NCI-H510A (cell line): ENCODE results near the gene GALNTL6.
A peak's percentile ranks its signal among the peaks of the same experiment; 100 is the strongest.

Source experiments
- DNase-seq: peaks from one replicate; lab custom pipeline; 2025; lab: John Stamatoyannopoulos, UW

GALNTL6 gene

DNA sequence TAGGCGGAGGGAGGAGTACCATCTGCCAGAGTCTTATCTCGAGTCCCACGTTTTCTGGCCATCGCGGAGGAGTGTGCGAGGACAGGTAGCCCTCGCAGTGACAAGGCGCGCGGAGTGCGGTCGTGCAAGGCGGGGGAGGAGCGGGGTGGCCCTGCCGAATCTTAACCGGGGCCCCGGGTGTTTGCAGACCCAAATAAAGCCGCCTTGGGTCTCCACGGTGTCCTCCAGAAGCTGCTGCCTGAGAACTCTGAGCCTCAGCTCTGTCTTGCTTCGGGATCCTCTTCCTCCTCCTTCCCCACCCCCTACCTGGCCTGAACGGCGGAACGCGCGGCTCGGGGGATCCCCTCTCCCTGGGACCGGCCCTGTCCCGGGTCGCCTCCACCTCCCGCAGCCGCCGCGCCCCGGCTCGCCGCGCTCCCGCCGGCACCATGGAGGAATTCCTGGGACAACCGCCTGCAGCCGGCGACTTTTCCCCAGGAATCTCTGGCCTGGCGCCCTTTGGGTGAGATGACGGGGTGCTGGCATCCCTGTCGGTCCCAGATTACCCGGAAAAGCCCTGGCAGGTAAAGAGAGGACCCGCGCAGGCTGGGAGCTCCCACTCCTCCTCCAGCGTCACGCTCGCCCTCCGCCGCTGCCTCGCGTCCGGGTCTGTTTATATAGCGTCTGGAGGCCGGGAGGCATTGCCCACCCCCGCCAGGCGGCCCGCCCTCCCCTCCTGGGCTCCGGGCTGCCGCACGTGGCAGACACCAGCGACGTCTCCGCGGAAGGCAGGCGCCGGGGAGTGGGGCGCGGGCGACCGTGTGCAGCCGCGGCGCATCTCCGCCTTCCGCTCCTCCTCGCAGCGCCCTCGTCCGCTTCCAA, at the start of gene GALNTL6:
Gene GALNTL6 (plus strand): TSS at position 740 of the 861 bp plus-strand sequence.
- DNase-seq = no peak

DNA sequence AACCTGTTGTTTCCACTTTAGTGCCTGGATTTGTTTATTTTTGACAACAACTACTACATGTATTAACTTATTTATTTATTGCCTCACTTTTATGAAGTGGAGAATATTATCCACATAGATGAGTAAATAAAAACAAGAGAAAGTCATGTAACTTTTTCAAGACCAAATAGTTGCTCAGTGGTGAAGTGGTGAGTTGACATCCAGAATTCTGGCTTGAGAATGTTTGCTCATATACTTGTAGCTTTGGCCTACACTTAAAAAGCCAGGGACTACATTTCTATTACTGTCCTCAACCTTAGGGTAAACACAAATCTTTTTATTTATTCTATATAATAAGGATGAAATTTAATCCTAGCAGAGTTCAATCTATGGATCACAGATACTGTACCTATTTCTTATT, 47.7 kb upstream of the GALNTL6 start:
- no peak for DNase-seq

DNA sequence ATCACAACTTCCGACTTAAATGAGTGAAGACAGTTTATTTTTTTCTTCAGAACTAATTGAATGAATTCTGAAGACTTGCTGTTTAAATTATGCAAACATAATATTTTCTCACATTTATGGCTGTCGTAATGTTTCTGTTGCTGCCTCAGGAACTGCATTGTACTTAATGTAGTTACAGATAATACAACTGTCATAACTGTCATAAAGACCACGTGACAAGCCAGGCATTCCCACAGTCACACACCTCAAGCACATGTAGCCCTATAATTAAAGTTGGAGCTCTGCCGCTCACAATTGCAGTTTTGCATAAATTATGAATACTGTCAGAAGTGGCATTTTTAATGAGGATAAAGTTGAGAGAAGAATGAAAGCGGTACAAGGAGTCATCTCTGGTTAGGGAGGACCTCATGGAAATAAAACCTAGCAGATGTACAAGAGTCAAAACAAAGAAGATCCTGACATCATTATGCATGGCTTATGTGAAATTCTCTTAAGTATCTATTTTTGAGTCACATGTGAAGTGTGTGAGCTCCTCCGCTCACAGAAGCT, 38.5 kb upstream of the GALNTL6 start:
- no peak for DNase-seq

DNA sequence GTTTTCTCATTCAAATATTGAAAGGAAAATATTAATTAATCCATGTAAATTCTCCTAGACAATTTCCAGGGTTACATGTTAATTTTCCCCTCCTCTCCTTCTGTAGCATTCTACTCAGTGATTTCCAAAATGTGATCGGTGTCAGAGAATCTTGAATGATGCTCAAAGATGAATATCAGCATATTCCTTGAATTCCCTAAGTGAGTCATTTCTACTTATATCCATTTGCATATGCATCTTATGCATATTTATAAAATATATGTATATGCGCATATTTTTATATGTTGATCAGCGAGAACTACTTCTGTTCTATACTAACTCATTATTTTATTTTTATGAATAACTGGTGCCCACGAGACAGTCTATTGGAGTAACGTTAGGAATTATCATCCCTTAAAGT, 33.9 kb upstream of the GALNTL6 start:
- DNase-seq = no peak

DNA sequence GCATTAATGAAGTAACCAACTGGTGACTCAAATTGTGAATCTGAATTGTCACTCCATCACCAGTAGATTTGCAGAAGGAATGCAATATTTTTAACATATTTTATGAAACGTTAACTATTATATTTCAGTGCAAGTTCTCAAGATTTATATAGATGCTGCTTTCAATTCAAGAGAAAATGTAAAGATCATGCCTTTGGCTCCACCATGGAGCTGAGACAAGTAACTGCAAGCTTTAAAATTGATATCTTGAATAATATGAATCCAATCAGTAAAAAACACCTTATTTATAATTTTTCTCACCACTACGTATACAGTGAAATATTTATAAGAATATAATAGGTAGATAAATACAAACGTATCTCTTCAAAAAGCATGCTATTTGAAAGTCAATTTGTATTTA, 27.8 kb upstream of the GALNTL6 start:
- no peak for DNase-seq

DNA sequence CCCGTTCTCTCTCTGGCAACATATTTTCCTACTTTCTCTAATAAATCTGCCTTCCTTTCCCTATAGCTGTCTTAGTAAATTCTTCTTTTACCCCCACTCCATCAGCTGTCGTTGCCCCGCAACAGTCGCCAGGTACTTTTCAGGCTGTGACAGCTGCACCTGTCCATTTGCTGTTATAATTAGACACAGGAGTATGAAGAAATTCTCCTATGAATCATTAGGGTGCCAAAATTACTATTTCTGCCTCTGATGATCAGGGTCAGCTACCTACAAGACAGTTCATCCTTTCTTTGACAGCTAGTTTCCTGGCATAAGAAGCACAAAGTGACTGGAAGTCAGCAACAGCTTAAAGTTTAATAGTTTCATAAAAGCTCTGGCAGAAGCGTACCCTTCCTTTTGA, 19.5 kb upstream of the GALNTL6 start:
- no peak for DNase-seq

DNA sequence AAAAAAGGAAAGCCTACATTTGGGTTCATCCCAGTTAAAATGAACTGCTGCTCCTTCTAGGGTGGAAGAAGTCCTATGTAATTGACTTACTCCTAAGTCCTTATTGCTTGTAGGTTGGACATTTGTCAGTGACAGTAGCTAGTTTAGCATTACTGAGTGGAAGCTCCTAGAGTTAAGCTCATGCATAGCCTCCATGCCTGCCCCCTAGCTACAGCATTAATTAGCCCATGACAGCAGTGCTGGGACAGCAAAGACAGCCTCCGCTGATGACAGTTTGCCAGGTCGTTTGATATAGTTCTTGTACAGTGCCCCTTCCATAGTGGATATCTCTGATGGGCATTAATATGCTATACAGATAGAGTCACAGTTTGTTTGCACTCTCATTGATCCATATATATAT, 18.7 kb upstream of the GALNTL6 start:
- no peak for DNase-seq

DNA sequence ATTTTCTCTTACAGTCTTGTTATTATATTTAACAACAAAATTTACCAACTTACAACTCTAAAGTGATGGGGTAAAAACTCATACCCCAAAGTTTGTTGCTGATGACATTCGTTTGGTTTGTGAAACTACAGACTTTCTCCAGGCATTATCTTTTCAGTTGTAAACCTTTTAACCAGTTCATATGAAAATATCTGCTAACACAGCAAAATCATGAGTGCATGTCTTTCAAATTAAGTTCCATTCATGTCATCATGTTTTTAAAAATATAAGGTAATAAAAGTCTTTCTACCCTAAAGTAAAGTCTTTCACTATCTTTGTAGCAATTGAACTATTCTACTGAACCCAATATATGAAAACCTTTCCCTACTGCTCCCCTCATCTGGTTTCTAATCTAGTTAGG, 3.4 kb upstream of the GALNTL6 start:
- DNase-seq = no peak

DNA sequence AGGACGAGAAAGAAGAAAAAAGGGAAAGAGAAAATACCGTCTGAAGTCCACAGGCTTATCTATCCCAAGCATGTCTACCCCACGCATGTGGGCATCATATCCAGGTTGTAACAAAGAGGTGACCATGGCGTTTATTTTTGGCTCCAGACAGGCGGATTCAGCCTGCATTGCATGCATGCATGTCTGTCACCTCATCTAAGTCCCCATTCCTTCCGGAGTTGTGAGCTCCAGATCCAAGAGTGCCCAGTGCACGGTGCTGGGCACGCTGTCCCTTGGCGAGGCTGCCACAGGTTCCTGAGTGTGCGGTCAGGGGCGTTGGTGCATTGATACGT, 905 bp upstream of the GALNTL6 start:
- no peak for DNase-seq

DNA sequence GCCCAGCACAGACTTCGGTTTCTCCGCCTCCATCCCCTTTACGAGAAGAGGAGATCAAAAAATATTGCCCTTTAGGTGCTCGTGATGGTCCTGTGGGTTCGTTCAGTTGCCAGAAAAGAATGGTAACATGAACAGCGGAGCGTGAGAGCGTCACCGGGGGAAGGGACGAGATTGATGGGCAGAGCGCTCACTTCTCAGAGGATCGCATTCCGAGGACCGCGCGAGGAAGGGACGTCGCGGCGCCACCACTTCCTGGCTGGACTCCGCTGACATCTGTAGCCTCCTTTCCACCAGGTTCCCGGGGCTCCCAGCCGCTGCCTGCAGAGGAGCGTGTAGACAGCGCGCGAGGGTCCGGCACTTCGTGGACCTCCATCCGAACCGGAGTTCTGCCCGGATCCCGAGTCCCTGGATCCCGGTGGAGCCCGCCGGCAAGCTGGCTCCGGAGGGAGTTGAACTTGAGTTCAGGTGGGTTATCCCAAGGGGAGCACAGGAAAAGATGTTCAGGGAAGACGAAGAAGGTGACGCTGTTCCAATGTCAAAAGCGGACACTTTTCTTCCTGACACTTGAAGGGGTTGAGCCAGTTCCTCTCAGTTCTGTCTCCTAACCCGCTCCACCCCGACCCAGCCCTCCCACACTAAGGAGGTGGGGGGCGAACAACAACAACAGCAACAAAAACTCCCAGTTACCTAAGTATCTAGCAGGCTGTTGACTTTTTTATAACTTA, 484 bp downstream of the GALNTL6 start:
- peak; percentile 4 for DNase-seq

DNA sequence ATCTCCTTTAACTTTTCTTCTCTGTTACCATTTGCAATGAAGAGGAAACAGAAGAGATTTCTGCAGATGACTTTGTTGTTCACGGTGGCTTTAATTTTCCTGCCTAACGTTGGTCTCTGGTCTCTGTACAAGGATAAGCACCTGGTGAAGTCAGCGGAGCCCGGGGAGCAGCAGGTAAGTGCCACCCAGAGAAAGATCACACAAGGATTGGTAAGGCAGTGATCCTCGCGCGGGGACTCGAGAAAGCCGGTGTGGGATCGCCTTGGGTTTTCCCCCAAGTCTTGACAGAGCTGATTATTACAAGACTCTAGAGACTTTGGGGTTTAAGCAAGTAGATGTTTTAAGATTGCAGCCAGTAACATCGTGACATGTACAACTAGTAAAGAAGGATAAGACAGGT, 1.3 kb downstream of the GALNTL6 start:
- DNase-seq = no peak

DNA sequence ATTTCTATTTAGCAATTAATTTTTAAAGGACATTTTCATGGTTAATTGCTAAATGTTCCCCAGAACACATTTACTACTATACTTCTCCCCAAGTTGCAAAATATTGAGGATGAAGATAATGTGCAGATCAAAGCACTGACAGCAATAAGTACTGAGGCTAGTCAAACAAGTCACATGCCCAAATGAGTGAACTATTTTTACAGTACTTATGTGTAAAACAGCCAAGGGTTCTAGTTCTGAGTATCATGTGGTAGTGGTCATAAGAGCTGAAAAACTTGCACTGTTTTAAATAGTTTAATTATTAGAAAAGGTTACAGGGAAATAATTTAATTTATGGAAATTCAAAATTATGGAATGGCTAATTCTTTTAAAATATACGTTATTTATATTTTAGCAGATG, 3.8 kb downstream of the GALNTL6 start:
- no peak for DNase-seq

DNA sequence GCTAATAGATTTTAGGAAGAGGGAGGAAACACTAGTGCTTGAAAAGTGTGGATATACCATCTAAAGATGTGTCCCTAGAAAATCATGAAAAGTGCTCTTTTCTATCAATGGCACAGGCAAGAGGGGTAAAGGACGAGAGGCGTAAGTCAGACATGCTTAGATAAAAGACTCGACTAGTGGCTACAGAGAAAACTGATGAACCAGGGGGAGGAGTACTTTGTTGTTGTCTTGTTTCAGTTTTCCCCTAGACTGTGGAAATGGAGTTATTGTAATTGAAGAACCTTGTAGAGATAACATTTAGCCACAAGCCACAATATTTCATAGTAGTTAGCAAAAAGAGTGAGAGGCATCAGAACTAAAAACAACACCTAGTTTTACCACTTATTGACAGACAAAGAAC, 21.4 kb downstream of the GALNTL6 start:
- no peak for DNase-seq

DNA sequence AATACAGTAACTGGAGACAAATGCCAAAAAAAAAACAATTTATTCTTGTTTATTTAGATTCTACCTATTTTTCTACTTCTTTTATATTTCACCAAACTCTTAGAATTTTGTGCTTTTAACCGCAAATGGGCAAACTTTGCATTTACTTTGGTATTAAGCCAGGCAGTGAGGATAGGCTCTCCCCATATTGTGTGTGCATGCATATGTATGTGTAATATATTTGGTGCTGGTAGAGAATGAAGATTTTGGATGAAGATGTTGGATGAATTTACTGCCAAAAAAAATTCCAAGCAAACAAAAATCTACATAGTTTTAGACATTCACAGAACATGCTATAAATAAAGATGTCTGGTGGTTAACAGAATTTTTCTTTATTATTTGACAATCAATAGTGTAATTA, 30.3 kb downstream of the GALNTL6 start:
- no peak for DNase-seq

DNA sequence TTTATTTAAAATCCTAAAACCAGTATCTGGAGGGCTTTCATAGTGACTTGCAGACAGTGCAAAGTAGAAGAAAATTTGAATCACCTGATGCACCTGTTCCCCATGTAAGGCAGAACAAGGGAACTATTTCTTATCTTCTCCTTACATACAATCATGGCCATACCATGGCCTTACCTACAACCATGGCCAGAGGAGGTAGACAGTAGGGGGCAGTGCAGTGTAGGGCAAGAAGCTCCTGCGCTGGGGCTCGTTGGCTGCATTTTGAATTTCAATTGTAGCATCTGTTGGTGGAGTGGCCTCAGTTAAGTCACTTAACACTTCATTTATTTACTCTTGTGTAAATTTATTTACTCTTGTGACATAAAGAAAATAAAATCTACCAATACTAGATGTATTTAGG, 33.0 kb downstream of the GALNTL6 start:
- no peak for DNase-seq

DNA sequence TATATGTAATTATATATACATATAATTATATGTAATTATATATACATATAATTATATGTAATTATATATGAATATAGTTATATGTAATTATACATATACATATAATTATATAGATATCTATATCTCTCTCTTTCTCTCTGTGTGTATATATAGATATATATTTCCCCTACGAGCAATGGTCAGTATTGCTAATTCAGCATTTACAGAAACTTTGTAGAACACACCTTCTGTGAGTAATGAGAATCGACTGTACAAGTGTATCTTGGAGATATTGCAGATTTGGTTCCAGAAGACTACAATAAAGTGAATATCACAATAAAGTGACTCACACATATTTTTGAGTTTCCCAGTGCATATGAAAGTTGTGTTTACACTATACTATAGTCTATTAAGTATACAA, 33.7 kb downstream of the GALNTL6 start:
- DNase-seq = no peak

DNA sequence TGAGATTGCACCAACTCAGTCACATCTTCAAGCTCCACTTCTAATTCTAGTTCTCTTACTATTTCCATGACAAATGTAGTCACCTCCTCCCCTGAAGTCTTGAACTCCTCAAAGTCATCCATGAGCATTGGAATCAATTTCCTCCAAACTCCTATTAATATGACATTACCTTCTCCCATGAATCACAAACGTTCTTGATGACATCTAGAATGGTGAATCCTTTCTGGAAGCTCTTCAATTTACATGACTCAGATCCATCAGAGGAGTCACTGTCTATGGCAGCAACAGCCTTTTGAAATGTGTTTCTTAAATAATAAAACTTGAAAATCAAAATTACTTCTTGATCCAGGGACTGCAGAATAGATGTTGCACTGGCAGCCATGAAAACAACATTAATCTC, 34.5 kb downstream of the GALNTL6 start:
- no peak for DNase-seq

DNA sequence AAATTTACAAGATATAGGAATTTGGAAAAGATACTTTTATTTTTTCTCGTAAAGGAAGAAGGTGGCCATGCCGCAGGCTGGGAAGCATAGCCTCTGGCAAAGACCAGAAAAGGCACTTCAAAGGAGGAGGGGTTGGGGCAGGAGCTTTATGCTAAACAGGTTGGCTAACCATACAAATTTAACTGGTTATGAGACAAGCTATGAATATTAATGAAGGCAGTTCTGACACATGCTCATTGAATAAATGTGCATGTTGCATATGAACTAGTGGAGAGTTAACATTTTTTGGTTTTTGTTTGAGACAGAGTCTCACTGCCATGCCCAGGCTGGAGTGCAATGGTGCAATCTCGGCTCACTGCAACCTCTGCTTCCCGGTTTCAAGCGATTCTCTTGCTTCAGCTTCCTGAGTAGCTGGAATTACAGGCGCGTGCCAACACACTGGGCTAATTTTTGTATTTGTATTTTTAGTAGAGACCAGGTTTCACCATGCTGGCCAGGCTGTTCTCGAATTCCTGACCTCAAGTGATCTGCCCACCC, 36.5 kb downstream of the GALNTL6 start:
- no peak for DNase-seq

DNA sequence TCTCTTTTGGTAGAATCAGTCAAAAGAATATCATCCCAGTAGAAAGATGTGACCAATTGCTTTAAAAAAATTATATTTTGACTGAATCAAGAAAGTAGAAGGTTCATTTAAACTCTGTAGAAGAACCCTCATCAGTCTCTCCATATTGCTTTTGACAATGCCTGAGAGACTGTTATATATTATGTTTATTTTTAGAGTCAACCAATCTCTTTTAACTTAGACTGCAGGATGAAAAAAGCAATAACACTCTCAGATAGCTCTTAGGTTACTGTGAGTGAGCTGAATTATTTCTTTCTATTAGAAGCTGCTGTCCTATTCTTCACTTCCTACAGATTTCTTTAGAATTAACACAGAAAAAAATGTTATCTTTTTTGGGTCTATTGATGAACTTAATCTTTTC, 38.1 kb downstream of the GALNTL6 start:
- no peak for DNase-seq

DNA sequence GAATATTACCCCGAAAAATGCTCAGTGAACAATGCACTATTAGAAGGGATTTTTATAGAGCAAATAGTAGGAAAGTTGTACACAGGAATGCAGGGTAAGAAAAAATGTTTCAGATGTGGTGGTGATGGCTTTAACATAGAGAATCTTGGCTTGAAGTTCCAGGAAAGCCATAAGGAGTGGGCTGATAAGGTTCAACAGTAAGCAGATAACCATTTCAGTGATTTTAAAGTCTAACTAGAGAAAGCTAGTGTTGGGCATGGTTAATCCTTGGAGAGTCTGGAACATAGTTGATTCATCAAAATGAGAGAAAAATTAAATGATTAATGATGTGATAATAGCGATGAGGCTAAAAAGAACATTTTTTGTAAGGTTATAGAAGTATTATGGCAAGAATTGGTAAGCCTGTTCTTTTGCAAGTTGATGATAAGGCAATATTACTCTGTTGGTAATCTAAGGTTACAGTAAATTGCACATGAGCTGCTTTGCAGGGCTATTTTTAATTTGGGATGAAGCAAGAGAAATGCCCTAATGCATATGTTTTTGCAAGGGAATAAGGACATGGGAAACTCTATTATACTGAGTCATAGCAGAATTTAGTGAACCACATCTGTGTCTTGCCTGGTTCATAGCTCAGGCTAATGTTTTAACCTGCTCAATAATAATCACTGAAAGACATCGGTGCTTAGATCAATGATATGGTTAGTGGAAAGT, 44.3 kb downstream of the GALNTL6 start:
- no peak for DNase-seq

DNA sequence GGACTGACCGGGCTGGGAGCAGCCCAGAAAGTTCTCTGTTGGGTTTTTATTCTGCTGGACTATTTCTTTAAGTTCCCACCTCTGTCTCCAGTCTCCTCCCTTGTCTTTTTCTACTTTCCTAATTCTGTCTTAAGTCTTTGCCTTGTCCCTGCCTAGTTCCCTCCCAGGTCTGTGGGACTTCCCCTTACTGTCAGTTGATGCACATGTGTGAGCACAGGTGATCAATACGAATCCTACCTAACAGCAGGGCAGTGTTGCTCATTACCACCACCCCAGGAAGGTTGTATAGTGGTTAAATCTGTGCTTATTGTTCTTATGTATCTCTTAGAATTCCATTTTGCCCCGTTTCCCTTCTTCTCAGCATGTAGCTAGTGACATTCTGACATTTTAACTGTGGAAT, 62.1 kb downstream of the GALNTL6 start:
- no peak for DNase-seq

DNA sequence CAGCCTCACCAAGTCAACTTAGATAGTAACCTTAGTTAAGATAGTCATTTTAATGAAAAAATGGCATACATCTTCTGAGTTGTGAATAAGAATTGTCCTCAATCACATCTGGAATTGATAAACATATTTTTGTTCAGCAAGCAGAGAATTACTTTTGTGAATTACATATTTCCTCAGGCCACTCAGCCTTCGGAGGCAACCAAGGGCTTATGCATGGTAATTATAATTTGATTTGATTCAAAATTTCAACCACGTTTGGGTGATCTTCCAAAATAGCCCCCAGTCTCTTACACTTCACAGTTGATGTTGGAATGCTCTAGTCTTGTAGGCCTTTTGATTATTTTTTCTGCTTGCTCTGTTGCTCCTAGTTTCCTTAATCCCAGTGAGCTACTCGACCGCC, 63.4 kb downstream of the GALNTL6 start:
- no peak for DNase-seq

DNA sequence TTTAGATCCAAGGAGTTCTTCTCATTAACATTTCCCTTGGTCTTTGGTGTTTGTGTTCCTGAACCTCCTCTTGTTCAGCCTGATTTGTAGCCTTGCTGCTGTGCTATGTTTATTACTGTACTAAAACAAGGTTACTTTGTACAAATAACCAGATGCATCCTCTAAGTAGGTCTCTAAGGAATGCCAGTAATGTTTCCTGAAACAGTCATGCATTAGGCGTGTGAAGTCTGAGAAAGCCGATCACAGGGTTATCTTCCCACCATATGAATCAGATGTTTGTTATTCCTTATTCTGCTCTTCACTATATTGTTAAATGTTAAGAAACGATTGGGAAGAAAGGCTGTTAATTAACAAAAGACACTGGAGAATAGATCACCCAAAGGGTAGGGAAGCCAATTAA, 66.9 kb downstream of the GALNTL6 start:
- no peak for DNase-seq
